Ovary (tissue), 3 donors: Measurements from ENCODE around the gene ALKBH6.

Experiments
- CTCF ChIP-seq, 3 donors: fragments of 450-650 bp in 2 of 3; fragments of 200-600 bp in 1 of 3; IDR thresholded peaks; one replicate each; pipeline versions ENCODE4 v1.5.1 to v1.8.0; 2016 to 2022; ENCODE audit warnings: antibody characterized with exemption in 3 of 3, mild to moderate bottlenecking in 1 of 3
- EP300 ChIP-seq: sonication (generic); formaldehyde crosslinking; IDR thresholded peaks from one replicate; pipeline ENCODE4 v1.6.1; 2017; ENCODE audit warnings: antibody characterized with exemption
- donor health status: DM: no; HTN: no; CAD: no.

GRCh38 chr19:36010402-36010801 is 3.6 kb downstream of the ALKBH6 start:
- TF ChIP-seq CTCF (IDR thresholded peaks at IDR 0.05), result no peak
- no peak for TF ChIP-seq EP300
